ENCODE results near the gene DHX15. TPM values are rescaled to one million over a fixed set of nuclear protein-coding genes. Genes with fewer than 3 reads are reported as not detected.

Gene DHX15
- total RNA-seq, 1 experiment from 2014 or later: 287 TPM

DNA sequence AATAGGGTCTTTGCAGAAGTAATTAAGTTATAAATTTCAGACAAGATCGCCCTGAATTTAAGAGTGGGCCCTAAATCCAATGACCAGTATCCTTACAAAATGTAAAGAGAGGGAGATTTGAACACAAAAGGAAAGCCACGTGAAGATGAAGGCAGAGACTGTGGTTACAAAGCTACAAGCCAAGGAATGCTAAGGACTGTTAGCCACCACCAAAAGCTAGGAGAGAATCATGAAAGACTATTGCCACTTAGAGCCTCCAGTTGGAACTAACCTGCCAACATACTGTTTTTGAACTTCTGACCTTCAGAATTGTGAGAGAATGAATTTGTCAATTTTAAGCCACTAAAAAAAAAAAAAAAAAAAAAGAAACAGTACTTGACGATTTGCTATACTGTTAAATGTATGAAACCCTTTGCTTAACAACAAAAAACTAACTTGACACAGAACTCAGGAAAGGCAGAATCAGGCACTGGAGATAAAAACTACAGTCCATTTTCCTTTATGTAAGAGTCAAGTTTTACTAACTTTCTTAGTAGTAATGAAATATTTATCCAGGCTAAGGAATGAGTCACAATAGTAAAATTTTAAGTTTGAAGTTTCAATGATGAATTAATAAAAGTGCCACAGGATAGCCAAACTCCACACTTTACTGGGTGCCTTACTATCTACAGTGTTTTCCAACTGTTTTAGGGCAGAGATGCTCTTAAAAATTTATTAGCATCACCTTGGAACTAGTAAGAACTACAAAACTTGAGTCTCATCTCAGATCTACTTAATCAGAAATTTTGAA, 25.1 kb downstream of the DHX15 start:
- H3K14ac ChIP-seq (ENCODE audit: insufficient read depth, low read length): no peak overlapping the region
- Mint-ChIP-seq H3K4me3 (no peak overlapping the region), H3K27me3 (ENCODE audit: low read depth) (no peaks in the 10 kb centered on the region), H3K27ac (peak overlapping the region in 1 of 3 experiments; percentile 87; a peak in 2 of 7 replicates), H3K4me1 (peaks cover 41 to 50% of the 10 kb centered on the region in 2 experiments), H3K9me3 (no peaks in the 10 kb centered on the region), H3K36me3 (ENCODE audit: insufficient read depth in 1 of 3, low read depth in 3 of 3) (peaks cover 27 to 60% (median 59%) of the 10 kb centered on the region in 3 experiments)
- H2BK5ac ChIP-seq (ENCODE audit: insufficient read length, low read length): no peak overlapping the region
- no peak overlapping the region for H3K4me2 ChIP-seq (ENCODE audit: insufficient read depth, insufficient read length, low read length)
- no peak overlapping the region for H2BK20ac ChIP-seq (ENCODE audit: low read depth, low read length, poor library complexity, severe bottlenecking)
- no peak overlapping the region for H3K27ac ChIP-seq (ENCODE audit: insufficient read length, low read depth, low read length)
- H3K23ac ChIP-seq (ENCODE audit: insufficient read length, low read depth, low read length): no peak overlapping the region
- H3T11ph ChIP-seq (ENCODE audit: low read length): no peak overlapping the region
- no peak overlapping the region for H4K91ac ChIP-seq (ENCODE audit: insufficient read length, low read depth, low read length)
- no peak overlapping the region for H2BK12ac ChIP-seq (ENCODE audit: insufficient read length, low read depth, low read length)
- H3K4me1 ChIP-seq (ENCODE audit: insufficient read depth, low read length): no peaks in the 10 kb centered on the region; the same call in 1 of the 2 replicates
- H2BK15ac ChIP-seq (ENCODE audit: low read depth, low read length): no peak overlapping the region
- H2AK5ac ChIP-seq (ENCODE audit: insufficient read length, low read length): no peak overlapping the region
- no peaks in the 10 kb centered on the region for H4K20me1 ChIP-seq (ENCODE audit: control insufficient read depth, insufficient read depth, insufficient read length)
- no peak overlapping the region for H2BK120ac ChIP-seq (ENCODE audit: low read depth, low read length, poor library complexity, severe bottlenecking)
- H3K79me1 ChIP-seq (ENCODE audit: insufficient read depth, low read depth, low read length, poor library complexity, severe bottlenecking): peaks cover 2% of the 10 kb centered on the region
- H3K23me2 ChIP-seq (ENCODE audit: insufficient read length, low read depth, low read length, poor library complexity, severe bottlenecking): no peaks in the 10 kb centered on the region
- no peak overlapping the region for H4K5ac ChIP-seq (ENCODE audit: insufficient read length, low read depth, low read length)
- H3K9me3 ChIP-seq (ENCODE audit: control insufficient read depth, low read depth, low read length): no peaks in the 10 kb centered on the region
- H4K8ac ChIP-seq (replicated peaks; ENCODE audit: insufficient read length, low read depth, low read length): no peak overlapping the region
- TF ChIP-seq, protein P1, sequence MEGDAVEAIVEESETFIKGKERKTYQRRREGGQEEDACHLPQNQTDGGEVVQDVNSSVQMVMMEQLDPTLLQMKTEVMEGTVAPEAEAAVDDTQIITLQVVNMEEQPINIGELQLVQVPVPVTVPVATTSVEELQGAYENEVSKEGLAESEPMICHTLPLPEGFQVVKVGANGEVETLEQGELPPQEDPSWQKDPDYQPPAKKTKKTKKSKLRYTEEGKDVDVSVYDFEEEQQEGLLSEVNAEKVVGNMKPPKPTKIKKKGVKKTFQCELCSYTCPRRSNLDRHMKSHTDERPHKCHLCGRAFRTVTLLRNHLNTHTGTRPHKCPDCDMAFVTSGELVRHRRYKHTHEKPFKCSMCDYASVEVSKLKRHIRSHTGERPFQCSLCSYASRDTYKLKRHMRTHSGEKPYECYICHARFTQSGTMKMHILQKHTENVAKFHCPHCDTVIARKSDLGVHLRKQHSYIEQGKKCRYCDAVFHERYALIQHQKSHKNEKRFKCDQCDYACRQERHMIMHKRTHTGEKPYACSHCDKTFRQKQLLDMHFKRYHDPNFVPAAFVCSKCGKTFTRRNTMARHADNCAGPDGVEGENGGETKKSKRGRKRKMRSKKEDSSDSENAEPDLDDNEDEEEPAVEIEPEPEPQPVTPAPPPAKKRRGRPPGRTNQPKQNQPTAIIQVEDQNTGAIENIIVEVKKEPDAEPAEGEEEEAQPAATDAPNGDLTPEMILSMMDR (conservative IDR thresholded peaks at IDR 0.05): no peak
- H3K79me2 ChIP-seq (ENCODE audit: insufficient read depth, low read length): peaks cover 66% of the 10 kb centered on the region
- H2AFZ ChIP-seq (ENCODE audit: low read length): no peak overlapping the region
- H3K9ac ChIP-seq (ENCODE audit: extremely low read depth, insufficient read length, low read length): no peak overlapping the region
- DNase-seq: no peak
- no CpG with 5 or more reads among the region's 3 CpGs for WGBS (ENCODE audit: extremely low coverage, insufficient read length, low lambda C conversion rate)
- no peak overlapping the region for H3K4ac ChIP-seq (ENCODE audit: low read depth, low read length)
- no peak overlapping the region for H3K18ac ChIP-seq (ENCODE audit: insufficient read length, low read depth, low read length)
- no peaks in the 10 kb centered on the region for H3K27me3 ChIP-seq (ENCODE audit: insufficient read depth, low read length)
- no peak overlapping the region for H3K56ac ChIP-seq (ENCODE audit: insufficient read length, low read depth, low read length)
